Measurements from ENCODE around the gene CXCR6. TPM values are rescaled to one million over a fixed set of nuclear protein-coding genes. Genes with fewer than 3 reads are reported as not detected.

The CXCR6 gene
- polyA plus RNA-seq, 2 donors = 0.90 to 1.6 TPM

DNA sequence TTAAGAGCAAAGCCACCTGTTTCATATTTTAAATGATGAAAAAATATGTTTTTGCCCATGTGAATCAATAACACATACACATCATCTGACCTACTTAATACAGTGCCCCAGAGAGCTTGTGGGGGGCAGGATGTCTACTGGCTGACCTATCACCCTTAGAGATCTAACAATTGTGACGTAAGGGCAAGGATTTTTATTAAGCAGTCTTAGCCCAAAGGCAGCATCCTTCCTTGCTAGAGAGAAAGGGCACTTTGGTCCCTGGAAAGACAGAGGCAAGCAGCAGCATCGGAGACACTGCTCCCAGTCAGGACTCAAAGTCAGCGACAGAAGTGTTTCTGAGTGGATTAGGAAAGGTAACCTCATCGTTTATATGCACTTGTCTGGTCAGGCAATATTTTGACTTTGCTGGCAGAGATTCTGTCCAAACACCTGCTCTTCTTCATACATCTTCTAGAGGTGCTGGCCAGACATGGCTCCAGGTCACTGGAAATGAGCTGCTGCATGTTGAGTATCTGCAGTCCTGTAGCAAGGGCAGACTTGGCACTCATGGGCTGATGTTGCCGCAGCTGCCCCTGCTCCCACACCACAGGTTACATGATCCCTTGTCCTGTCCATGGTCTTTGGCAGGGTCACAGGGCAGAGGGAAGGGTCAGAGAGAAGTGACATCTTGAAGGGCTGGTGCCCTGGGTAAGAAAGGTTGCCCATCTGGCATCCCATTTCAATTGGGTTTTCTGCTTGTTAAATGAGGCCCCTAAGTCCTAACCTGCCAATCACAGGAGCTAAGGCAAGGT, 1.8 kb downstream of the CXCR6 start:
- no peaks in the 10 kb centered on the region for H3K27me3 ChIP-seq (ENCODE audit: control insufficient read depth in 1 of 2, insufficient read depth in 2 of 2, low read length in 2 of 2)
- WGBS, 2 donors = 79 to 81% methylated on average over 5 of the region's 5 CpGs
- no peaks in the 10 kb centered on the region for H3K9me3 ChIP-seq (ENCODE audit: control insufficient read depth in 2 of 2, insufficient read depth in 1 of 2, low read depth in 1 of 2, low read length in 1 of 2)
- H3K4me3 ChIP-seq (ENCODE audit: low read depth in 1 of 2, low read length in 2 of 2) = no peak overlapping the region
- peak overlapping the region in 1 of 2 donors; percentile 45 for H3K27ac ChIP-seq (ENCODE audit: low read depth in 2 of 2, low read length in 1 of 2)
- H3K36me3 ChIP-seq (ENCODE audit: control insufficient read depth in 2 of 2, insufficient read depth in 2 of 2, low read length in 1 of 2) = peaks cover 10 to 26% of the 10 kb centered on the region in 2 donors
- no peaks in the 10 kb centered on the region for H3K4me1 ChIP-seq (ENCODE audit: control insufficient read depth in 2 of 2, insufficient read depth in 2 of 2, low read length in 1 of 2)

GRCh38 chr3:45946307-45946706, 3.0 kb downstream of the CXCR6 start:
- no peaks in the 10 kb centered on the region for H3K9me3 ChIP-seq (ENCODE audit: control insufficient read depth in 2 of 2, insufficient read depth in 1 of 2, low read depth in 1 of 2, low read length in 1 of 2)
- no peak overlapping the region for H3K27ac ChIP-seq (ENCODE audit: low read depth in 2 of 2, low read length in 1 of 2)
- no peak overlapping the region for H3K4me3 ChIP-seq (ENCODE audit: low read depth in 1 of 2, low read length in 2 of 2)
- no peaks in the 10 kb centered on the region for H3K27me3 ChIP-seq (ENCODE audit: control insufficient read depth in 1 of 2, insufficient read depth in 2 of 2, low read length in 2 of 2)
- H3K36me3 ChIP-seq (ENCODE audit: control insufficient read depth in 2 of 2, insufficient read depth in 2 of 2, low read length in 1 of 2) = peaks cover 16 to 34% of the 10 kb centered on the region in 2 donors
- no peaks in the 10 kb centered on the region for H3K4me1 ChIP-seq (ENCODE audit: control insufficient read depth in 2 of 2, insufficient read depth in 2 of 2, low read length in 1 of 2)
- WGBS, 2 donors = 90 to 95% methylated on average over 1 of the region's 1 CpG

DNA sequence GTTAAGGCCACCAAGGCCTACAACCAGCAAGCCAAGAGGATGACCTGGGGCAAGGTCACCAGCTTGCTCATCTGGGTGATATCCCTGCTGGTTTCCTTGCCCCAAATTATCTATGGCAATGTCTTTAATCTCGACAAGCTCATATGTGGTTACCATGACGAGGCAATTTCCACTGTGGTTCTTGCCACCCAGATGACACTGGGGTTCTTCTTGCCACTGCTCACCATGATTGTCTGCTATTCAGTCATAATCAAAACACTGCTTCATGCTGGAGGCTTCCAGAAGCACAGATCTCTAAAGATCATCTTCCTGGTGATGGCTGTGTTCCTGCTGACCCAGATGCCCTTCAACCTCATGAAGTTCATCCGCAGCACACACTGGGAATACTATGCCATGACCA, 3.6 kb downstream of the CXCR6 start:
- H3K9me3 ChIP-seq (ENCODE audit: control insufficient read depth in 2 of 2, insufficient read depth in 1 of 2, low read depth in 1 of 2, low read length in 1 of 2) = no peaks in the 10 kb centered on the region
- 89 to 93% methylated on average over 3 of the region's 3 CpGs for WGBS, 2 donors
- no peak overlapping the region for H3K4me3 ChIP-seq (ENCODE audit: low read depth in 1 of 2, low read length in 2 of 2)
- no peaks in the 10 kb centered on the region for H3K27me3 ChIP-seq (ENCODE audit: control insufficient read depth in 1 of 2, insufficient read depth in 2 of 2, low read length in 2 of 2)
- no peak overlapping the region for H3K27ac ChIP-seq (ENCODE audit: low read depth in 2 of 2, low read length in 1 of 2)
- peaks cover 20 to 40% of the 10 kb centered on the region in 2 donors for H3K36me3 ChIP-seq (ENCODE audit: control insufficient read depth in 2 of 2, insufficient read depth in 2 of 2, low read length in 1 of 2)
- no peaks in the 10 kb centered on the region for H3K4me1 ChIP-seq (ENCODE audit: control insufficient read depth in 2 of 2, insufficient read depth in 2 of 2, low read length in 1 of 2)

GRCh38 chr3:45947361-45947760, 4.1 kb downstream of the CXCR6 start:
- H3K27me3 ChIP-seq (ENCODE audit: control insufficient read depth in 1 of 2, insufficient read depth in 2 of 2, low read length in 2 of 2) = no peaks in the 10 kb centered on the region
- peaks cover 20 to 43% of the 10 kb centered on the region in 2 donors for H3K36me3 ChIP-seq (ENCODE audit: control insufficient read depth in 2 of 2, insufficient read depth in 2 of 2, low read length in 1 of 2)
- WGBS, 2 donors = 97% methylated on average over 3 of the region's 3 CpGs
- H3K4me1 ChIP-seq (ENCODE audit: control insufficient read depth in 2 of 2, insufficient read depth in 2 of 2, low read length in 1 of 2) = no peaks in the 10 kb centered on the region
- H3K4me3 ChIP-seq (ENCODE audit: low read depth in 1 of 2, low read length in 2 of 2) = no peak overlapping the region
- no peaks in the 10 kb centered on the region for H3K9me3 ChIP-seq (ENCODE audit: control insufficient read depth in 2 of 2, insufficient read depth in 1 of 2, low read depth in 1 of 2, low read length in 1 of 2)
- H3K27ac ChIP-seq (ENCODE audit: low read depth in 2 of 2, low read length in 1 of 2) = no peak overlapping the region

- WGBS, 2 donors = 73 to 74% methylated on average over 6 of the region's 6 CpGs
- H3K4me3 ChIP-seq (ENCODE audit: low read depth in 1 of 2, low read length in 2 of 2) = no peak overlapping the region
- peaks cover 25 to 50% of the 10 kb centered on the region in 2 donors for H3K36me3 ChIP-seq (ENCODE audit: control insufficient read depth in 2 of 2, insufficient read depth in 2 of 2, low read length in 1 of 2)
- H3K27me3 ChIP-seq (ENCODE audit: control insufficient read depth in 1 of 2, insufficient read depth in 2 of 2, low read length in 2 of 2) = no peaks in the 10 kb centered on the region
- H3K27ac ChIP-seq (ENCODE audit: low read depth in 2 of 2, low read length in 1 of 2) = no peak overlapping the region
- H3K9me3 ChIP-seq (ENCODE audit: control insufficient read depth in 2 of 2, insufficient read depth in 1 of 2, low read depth in 1 of 2, low read length in 1 of 2) = no peaks in the 10 kb centered on the region
- H3K4me1 ChIP-seq (ENCODE audit: control insufficient read depth in 2 of 2, insufficient read depth in 2 of 2, low read length in 1 of 2) = no peaks in the 10 kb centered on the region
These were observed 5.1 kb downstream of the CXCR6 start for GRCh38 chr3:45948311-45948781.

DNA sequence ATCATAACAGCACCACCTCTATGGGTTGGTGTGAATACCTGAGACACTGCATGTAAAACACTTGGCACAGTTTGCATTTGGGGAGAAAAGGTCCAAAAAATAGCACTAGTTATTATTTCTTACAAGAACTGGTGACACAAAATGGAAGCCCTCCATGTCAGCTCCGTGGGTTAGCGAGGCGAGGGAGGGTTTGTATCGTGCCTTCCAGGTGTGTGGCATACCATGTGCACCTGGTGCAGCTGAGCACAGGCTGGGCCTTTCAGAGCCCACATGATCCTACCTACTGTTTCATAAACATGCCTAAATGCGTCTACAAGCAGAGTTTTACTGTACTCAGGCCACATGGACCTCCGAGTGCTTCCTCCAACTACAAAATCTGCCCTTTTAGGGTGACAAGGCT, 5.6 kb downstream of the CXCR6 start:
- Histone ChIP-seq H3K27me3 (ENCODE audit: control insufficient read depth in 1 of 2, insufficient read depth in 2 of 2, low read length in 2 of 2) (no peaks in the 10 kb centered on the region), H3K36me3 (ENCODE audit: control insufficient read depth in 2 of 2, insufficient read depth in 2 of 2, low read length in 1 of 2) (peaks cover 30 to 51% of the 10 kb centered on the region in 2 donors), H3K4me1 (ENCODE audit: control insufficient read depth in 2 of 2, insufficient read depth in 2 of 2, low read length in 1 of 2) (no peaks in the 10 kb centered on the region), H3K9me3 (ENCODE audit: control insufficient read depth in 2 of 2, insufficient read depth in 1 of 2, low read depth in 1 of 2, low read length in 1 of 2) (no peaks in the 10 kb centered on the region), H3K4me3 (ENCODE audit: low read depth in 1 of 2, low read length in 2 of 2) (no peak overlapping the region), H3K27ac (ENCODE audit: low read depth in 2 of 2, low read length in 1 of 2) (peak overlapping the region in 1 of 2 donors; percentile 7)
- WGBS, 2 donors = 93 to 94% methylated on average over 6 of the region's 6 CpGs

GRCh38 chr3:45949432-45949831, 6.2 kb downstream of the CXCR6 start:
- WGBS, 2 donors = 91 to 93% methylated on average over 4 of the region's 4 CpGs
- H3K4me1 ChIP-seq (ENCODE audit: control insufficient read depth in 2 of 2, insufficient read depth in 2 of 2, low read length in 1 of 2) = no peaks in the 10 kb centered on the region
- H3K36me3 ChIP-seq (ENCODE audit: control insufficient read depth in 2 of 2, insufficient read depth in 2 of 2, low read length in 1 of 2) = peaks cover 36 to 56% of the 10 kb centered on the region in 2 donors
- H3K27me3 ChIP-seq (ENCODE audit: control insufficient read depth in 1 of 2, insufficient read depth in 2 of 2, low read length in 2 of 2) = no peaks in the 10 kb centered on the region
- no peak overlapping the region for H3K4me3 ChIP-seq (ENCODE audit: low read depth in 1 of 2, low read length in 2 of 2)
- H3K9me3 ChIP-seq (ENCODE audit: control insufficient read depth in 2 of 2, insufficient read depth in 1 of 2, low read depth in 1 of 2, low read length in 1 of 2) = no peaks in the 10 kb centered on the region
- H3K27ac ChIP-seq (ENCODE audit: low read depth in 2 of 2, low read length in 1 of 2) = peak overlapping the region in 1 of 2 donors; percentile 33

- Histone ChIP-seq H3K36me3 (ENCODE audit: control insufficient read depth in 2 of 2, insufficient read depth in 2 of 2, low read length in 1 of 2) (peaks cover 42 to 62% of the 10 kb centered on the region in 2 donors), H3K4me1 (ENCODE audit: control insufficient read depth in 2 of 2, insufficient read depth in 2 of 2, low read length in 1 of 2) (no peaks in the 10 kb centered on the region), H3K27me3 (ENCODE audit: control insufficient read depth in 1 of 2, insufficient read depth in 2 of 2, low read length in 2 of 2) (no peaks in the 10 kb centered on the region), H3K27ac (ENCODE audit: low read depth in 2 of 2, low read length in 1 of 2) (peak overlapping the region; percentile 7 to 11), H3K9me3 (ENCODE audit: control insufficient read depth in 2 of 2, insufficient read depth in 1 of 2, low read depth in 1 of 2, low read length in 1 of 2) (no peaks in the 10 kb centered on the region), H3K4me3 (ENCODE audit: low read depth in 1 of 2, low read length in 2 of 2) (no peak overlapping the region)
- 94 to 96% methylated on average over 2 of the region's 2 CpGs for WGBS, 2 donors
These were observed 6.9 kb downstream of the CXCR6 start for GRCh38 chr3:45950131-45950530.

- H3K4me3 ChIP-seq (ENCODE audit: low read depth in 1 of 2, low read length in 2 of 2) = no peak overlapping the region
- no peaks in the 10 kb centered on the region for H3K4me1 ChIP-seq (ENCODE audit: control insufficient read depth in 2 of 2, insufficient read depth in 2 of 2, low read length in 1 of 2)
- WGBS, 2 donors = 88 to 92% methylated on average over 6 of the region's 6 CpGs
- H3K36me3 ChIP-seq (ENCODE audit: control insufficient read depth in 2 of 2, insufficient read depth in 2 of 2, low read length in 1 of 2) = peaks cover 46 to 62% of the 10 kb centered on the region in 2 donors
- no peaks in the 10 kb centered on the region for H3K9me3 ChIP-seq (ENCODE audit: control insufficient read depth in 2 of 2, insufficient read depth in 1 of 2, low read depth in 1 of 2, low read length in 1 of 2)
- H3K27me3 ChIP-seq (ENCODE audit: control insufficient read depth in 1 of 2, insufficient read depth in 2 of 2, low read length in 2 of 2) = no peaks in the 10 kb centered on the region
- H3K27ac ChIP-seq (ENCODE audit: low read depth in 2 of 2, low read length in 1 of 2) = peak overlapping the region in 1 of 2 donors; percentile 73
These were observed 7.7 kb downstream of the CXCR6 start for GRCh38 chr3:45950686-45951600.

All from esophagus (tissue), 2 donors.